ENCODE results near the gene UCKL1.

DNA sequence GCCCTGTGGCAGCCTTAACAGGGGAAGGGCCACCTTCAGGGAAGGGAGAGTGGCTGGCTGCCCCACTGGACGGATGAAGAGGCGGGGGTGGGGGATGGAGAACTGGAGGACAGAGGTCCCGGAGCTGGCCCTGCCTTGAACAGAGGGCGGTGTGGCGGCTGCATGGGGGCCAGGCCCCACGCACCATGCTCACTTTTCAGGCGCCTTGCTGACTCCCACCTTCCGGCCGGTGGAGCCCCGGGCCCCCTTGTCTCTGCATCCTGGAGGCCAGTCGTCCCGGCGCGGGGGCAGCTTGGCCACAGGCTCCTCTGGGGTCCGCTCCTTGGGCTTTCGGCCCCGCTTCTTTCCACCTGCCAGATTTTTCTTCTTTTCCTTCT is 3.5 kb upstream of the UCKL1 start:
- TF ChIP-seq, protein P1, sequence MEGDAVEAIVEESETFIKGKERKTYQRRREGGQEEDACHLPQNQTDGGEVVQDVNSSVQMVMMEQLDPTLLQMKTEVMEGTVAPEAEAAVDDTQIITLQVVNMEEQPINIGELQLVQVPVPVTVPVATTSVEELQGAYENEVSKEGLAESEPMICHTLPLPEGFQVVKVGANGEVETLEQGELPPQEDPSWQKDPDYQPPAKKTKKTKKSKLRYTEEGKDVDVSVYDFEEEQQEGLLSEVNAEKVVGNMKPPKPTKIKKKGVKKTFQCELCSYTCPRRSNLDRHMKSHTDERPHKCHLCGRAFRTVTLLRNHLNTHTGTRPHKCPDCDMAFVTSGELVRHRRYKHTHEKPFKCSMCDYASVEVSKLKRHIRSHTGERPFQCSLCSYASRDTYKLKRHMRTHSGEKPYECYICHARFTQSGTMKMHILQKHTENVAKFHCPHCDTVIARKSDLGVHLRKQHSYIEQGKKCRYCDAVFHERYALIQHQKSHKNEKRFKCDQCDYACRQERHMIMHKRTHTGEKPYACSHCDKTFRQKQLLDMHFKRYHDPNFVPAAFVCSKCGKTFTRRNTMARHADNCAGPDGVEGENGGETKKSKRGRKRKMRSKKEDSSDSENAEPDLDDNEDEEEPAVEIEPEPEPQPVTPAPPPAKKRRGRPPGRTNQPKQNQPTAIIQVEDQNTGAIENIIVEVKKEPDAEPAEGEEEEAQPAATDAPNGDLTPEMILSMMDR (IDR thresholded peaks at IDR 0.05; ENCODE audit: insufficient read depth, low read length, poor library complexity, severe bottlenecking), result no peak
- TF ChIP-seq EZH2phosphoT487 (conservative IDR thresholded peaks at IDR 0.05; ENCODE audit: low read length), result no peak
